ENCODE data around the gene INTS7. TPM values are rescaled to one million over a fixed set of nuclear protein-coding genes. Genes with fewer than 3 reads are reported as not detected.
A peak's percentile ranks its signal among the peaks of the same experiment; 100 is the strongest.

The INTS7 gene
- total and polyA plus RNA-seq, 9 of the 15 experiments (the other 6 are each of a cell fraction or from before 2014, with no cell fraction given): 27.3 to 68.4 (median 40.4) TPM

- TF ChIP-seq MLLT1 (IDR thresholded peaks at IDR 0.05) (no peak), ZNF316 (IDR thresholded peaks at IDR 0.05) (no peak), MGA (IDR thresholded peaks at IDR 0.05) (no peak), DEAF1 (CRISPR knock-in tag; IDR thresholded peaks at IDR 0.05) (peak; percentile 87), ZNF277 (CRISPR knock-in tag; IDR thresholded peaks at IDR 0.05; ENCODE audit: borderline replicate concordance) (no peak), FOS (IDR thresholded peaks at IDR 0.05; ENCODE audit: extremely low read depth, insufficient read length) (no peak), TAF1 (IDR thresholded peaks at IDR 0.05; ENCODE audit: control insufficient read depth, extremely low read depth, insufficient read depth, low read length, severe bottlenecking) (no peak)
These were observed 23.2 kb downstream of the INTS7 start (continued) for GRCh38 chr1:212012034-212012740.

Measured in K562 (cell line).